NCI-H1048 (cell line): ENCODE data around the gene RBP2.

Experiments used
- DNase-seq: peaks from one replicate; lab custom pipeline; 2025; lab: John Stamatoyannopoulos, UW

RBP2 gene

DNA sequence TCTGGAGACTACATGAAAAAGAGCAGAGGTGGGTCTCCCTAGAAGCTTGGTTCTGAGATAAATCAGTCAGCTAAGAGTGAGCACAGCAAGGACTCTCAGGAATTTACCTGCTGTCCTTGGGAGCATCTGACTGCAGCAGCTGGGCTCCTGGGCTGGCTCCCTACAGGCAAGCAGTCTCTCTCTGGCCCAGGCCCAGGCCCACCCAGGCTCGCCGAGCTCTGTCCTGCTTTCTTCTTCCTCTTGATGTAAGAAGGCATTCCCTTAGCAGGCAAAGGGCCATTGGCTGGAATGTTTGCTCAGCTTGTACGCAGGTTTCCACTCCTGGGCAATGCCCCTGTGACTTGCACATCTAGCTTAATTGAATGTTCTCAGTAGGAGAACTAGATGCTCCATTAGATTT, 4.3 kb upstream of the RBP2 start:
- no peak for DNase-seq

DNA sequence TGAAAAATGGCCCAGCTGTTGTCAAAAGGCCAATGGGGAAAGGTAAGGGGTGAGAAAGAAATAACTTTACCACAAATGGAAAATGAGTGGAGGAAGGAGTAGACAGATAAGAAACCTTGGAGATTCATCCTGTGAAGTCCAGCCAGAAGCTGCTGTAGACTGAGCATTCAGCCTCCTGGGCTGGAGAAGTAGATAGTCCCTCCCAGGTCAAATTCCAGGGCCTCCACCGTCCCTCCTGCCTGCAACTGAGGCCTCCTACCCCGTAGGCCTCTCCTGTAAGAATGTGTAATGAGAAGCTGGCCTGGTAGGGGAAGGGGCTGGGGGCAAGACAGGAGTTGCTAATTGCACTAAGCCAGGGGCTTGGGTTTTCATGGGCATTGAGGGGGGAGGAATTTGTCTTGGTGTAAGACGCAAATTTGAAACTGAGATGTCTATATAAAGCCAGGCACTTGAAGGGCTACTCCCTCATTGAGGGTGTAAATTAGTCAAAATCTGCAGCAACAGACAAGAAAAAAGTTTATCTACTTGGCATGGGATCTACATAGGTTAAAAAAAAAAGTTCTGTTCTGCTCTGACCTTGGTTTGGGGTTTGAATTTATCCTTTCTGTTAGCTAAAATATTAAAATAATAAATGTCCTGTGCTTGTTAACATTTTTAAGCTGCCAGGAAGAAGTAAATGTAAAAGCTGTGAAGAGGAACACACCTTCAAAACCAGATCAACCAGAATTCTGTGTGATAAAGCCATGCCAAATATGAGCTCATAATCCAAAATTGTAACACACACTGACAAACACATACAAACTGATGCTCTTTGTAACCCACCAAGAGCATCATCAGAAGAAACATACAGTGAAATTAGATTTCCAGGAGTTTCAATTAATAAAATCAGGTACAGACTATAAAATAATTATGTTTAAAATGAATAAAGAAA, 1.7 kb upstream of the RBP2 start:
- DNase-seq = no peak

DNA sequence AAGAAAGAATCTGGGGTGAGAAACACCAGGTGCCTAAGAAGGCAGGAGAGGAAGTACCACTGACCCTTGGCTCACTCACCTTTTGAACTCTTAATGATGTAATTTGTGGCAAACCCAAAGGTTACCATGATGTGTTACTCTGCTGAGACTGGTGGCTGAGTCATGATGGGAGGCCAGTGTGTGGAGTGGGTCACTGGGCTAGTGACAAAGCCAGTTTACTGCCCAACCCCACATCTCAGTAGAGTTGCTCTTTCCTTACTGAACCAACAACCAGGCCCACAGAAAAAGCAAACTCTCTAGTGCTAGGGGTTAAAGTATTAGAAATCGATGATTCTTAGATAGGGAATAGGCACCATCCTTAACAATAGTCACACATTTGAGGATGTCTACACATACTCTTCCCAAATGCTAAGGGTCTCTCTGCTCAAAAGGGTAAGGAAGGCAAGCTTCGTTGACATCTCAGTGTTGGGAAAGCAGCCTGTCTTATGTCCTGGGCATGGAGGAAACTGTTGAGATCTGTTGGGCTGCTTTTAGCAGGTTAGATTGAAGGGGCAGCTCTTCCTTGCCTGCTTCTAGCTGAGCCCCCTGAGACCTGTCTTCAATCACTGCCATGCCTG, 3.1 kb downstream of the RBP2 start:
- DNase-seq = no peak

DNA sequence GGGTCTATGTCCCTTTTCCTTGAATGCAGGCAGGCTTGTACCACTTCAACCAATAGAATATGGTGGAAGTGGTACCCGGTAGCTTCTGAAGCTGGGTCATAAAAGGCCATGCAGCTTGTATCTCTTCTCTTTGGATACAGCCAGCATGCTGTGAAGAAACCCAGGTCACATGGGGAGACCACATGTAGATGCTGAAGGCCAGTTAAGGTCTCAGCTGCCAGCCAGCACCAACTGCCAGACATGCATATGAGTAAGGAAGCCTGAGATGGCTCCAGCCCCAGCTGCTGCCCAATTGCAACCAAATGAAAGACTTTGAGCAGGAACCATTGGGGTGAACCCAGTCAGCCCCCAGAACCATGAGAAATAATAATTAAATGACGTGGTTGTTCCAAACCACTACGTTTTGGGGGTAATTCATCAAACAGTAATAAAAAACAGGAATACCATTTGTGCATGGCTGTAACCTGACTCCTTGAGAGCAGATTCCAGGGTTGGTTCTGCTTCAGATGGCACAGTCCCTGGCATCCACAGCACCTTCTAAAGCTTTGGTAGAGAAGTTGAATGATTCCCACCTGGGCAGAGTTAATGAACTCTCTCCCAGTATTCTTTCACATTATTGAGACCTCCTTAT, 3.8 kb downstream of the RBP2 start:
- no peak for DNase-seq

DNA sequence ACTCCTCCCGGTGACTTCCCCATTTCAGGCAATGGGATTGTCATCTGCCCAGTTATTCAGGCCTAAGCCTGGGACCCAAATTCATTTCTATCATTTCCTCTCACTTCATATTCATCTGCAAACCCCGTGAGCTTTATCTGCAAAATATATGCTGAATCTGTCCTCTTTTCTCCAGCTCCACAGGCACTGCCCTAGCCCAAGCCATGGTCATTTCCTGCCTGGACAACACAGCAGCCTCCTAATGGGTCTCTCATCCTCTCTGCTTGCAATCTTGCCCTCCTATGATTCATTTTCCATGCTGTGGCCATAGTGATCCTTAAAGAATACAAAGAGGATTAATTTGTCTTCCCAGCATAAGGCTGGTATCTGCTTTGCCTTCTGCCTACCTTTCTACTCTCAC, 6.1 kb downstream of the RBP2 start:
- DNase-seq = no peak

DNA sequence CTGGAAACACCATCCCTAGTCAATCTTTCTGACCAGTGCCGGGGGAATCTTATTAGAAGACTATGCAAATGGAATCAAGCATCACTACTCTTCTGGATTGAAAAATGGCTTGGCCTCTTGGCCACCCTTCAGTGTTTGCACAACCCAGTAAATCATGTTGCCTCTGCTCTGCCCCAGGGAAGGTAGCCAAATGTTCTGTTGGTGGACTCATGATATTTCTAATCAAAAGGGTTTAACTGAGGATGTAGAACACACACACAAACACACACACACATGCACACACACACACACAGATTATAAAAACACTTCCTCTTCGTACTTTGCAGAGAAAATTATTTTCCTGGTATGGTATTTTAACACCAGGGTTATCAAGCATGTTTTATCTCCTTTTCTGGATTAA, 7.9 kb downstream of the RBP2 start:
- DNase-seq = no peak

DNA sequence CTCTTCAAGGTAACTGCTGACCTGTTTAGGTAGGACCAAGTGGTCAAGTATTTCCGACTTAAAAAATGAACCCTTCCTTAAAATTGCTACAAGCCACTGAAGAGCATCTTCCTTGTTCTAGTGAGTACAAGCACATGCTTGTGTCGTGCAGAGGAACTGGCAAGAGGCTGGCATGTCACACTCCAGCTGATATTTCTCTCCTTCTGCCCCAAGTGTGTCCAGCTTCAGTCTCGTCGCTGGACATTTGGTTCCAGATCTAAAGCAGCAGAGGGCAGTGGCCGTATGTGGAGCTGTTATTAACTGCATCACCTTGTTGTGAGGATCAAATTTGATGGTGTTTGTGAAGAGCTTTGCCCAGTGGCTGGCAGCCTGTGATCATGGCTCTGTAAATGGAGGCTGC, 10.0 kb downstream of the RBP2 start:
- no peak for DNase-seq

DNA sequence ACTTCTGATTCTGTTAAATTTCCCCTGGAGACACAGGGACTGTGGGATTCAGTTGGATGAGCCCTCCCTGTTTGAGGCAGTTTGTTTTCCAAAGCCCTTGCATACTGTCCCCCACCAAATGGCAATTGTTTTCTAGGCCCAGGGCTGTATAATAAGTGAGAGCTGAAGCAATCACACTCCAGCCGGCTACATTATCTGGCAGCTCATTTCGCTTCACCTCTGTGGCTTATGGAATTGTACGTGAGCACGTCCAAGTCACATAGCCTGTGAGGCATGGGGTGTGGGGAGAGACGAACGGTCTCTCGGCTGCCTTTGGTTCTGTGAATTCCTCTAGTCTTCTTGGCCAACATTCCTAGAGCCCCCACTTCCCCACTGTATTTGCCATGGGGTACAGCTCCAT, 10.7 kb downstream of the RBP2 start:
- DNase-seq = no peak

DNA sequence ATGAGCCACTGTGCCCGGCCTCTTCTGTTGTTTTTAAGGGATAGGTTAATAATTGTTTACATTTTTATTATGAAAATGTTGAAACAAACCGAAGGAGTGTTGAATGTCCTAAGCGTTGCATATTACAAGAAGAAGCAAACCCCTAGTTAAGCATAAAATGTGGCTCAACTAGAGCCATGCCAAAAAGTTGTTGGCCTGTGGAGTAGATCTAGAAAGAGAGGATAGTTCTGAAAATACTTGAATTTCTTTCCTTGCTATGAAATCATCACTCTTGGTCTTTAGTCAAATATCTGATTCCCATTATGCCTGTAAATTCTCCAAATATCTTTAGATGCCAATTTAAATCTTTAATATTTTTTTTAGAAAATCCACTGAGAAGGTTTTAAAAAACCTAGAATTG, 12.8 kb downstream of the RBP2 start:
- no peak for DNase-seq

DNA sequence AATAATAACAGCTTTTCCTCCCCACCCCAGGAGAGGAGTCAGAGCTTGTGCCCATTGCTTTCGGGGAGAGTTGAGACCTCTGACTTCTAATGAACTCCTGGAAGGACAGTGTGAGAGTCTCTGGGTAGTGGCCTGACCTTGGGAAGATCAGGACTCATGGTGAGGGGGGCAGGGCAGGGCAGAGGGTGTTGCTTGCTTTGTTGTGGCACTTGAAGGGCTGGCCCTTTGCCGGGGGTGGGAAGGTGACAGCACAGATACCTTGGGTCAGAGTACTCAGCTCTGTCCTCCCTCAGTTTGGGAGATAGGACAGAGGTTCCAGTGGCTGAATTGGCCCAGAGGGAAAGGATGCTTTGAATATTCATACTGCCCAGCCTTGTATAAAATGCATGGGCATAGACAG, 15.8 kb downstream of the RBP2 start:
- DNase-seq = no peak

DNA sequence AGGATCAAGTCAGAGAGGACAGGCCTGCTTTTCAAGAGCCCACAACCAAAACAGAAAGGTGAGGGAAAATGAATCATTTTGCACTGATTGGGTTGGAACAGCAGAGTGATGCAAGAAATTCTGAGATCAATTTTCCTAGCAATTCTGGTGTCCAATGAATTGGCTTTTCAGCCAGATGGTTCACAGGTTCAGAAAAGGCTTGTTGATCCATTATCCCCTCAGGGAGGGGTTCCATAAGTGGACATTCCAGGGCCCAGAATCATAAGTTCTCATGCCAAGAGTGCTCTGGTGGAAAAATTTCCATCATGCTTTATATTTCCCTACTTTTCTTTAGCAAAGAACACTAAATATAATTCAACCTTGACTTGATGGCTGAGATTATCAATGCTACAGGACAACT, 16.2 kb downstream of the RBP2 start:
- DNase-seq = no peak

DNA sequence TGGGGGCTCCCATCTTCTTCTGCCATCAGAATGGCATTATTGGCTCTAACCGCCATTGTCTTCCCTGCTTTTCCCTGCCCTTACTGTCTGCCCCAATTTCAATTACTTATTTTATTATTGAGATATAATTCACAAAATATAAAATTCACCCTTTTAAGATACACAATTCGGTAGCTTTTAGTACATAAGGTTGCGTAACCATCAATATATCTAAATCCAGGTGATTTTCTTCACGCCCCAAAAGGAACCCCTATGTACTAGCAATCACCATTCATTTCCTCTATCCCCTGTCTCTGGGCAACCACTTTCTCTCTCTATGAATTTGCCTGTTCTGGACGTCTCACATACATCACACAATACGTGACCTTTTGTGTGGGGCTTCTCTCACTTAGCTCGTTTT, 18.0 kb downstream of the RBP2 start:
- no peak for DNase-seq

DNA sequence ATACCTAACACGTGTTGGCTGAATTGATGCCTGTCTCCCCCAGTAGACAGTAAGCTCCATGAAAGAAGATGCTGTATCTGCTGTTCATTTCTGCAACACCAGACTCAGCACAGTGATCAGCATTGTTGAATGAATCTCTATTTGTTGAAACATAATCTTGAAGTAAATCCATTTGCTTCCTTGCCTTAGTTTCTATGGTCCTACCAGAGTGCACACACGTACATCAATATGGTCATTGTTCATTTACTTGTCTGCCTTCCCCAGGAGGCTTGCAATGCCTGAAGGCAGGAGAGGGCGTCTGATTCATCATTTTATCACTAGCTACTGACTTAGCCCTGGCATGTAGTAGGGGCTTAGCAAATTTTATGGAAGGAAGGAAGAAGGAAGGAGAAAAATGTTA, 19.2 kb downstream of the RBP2 start:
- no peak for DNase-seq

DNA sequence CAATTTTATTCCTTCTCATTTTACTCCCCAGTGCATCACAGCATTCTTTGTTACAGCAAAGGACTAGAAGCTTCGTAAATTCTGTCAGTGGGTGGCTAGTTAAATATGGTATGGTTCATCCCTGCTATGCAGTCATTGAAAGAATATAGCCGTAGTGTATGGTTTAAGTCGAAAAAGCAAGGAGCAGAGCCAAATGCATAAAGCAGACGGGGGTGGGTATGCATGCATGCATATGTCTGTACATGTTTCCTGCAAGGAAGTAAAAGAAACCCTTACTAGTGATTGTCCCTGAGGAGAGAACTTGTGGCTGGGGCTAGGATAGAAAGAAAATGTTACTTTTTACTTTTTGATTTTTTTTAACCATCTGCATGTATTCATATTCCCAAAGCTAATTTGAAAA, 19.9 kb downstream of the RBP2 start:
- DNase-seq = no peak

DNA sequence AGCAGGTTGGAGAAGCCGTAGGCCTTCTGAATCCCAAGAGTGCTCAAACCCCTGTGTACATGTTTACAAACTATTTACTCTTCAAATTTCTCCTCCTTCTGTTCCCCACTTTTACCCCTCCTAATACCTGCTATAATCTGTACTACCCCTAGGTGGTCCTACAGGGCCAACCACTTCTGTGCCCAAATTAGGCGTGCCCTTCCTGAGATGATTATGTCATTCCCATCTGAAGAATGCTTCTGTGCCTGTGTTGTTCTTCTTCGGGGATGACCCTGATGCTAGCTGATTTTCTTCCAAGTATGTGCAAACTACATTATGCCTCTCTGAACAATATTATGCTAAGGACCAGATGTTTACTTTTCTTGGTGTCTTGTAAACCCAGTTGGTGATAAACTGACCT, 20.5 kb downstream of the RBP2 start:
- DNase-seq = no peak

DNA sequence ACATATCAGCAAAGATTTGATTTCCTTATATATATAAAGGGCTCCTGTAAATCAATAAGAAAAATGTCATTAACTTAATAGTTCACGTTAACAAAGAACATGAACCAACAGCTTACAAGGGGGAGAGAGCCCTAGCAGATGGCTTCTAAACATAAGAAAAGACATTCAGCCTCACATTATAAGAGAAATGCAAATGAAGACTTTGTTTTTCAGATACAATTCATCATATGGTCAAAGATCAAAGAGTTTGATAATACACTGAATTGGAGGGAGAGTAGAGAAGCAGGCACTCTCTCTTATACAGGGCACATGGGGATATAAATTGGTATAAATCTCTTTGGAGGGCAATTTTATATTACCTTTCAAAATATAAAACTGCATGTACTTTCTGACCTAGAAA, 21.1 kb downstream of the RBP2 start:
- DNase-seq = no peak

DNA sequence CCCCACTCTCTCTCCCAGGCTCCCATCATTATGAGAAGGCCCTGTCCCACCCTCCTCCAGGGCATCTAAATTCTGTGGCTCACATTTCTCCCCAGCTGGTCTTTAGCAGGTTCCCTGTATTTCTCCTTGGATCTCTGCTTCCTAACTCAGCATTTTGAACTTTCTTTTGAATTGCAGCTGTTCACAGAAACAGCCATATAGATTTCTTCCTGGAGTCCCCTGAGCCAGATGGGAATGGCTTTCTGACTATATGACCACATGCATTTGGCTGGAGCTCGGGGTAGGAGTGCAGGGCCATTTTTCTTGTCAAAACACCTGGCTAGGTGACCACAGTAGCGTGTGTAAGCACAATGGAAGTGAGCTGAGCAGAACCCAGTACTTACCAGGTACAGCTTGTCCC, 22.0 kb downstream of the RBP2 start:
- DNase-seq = no peak

DNA sequence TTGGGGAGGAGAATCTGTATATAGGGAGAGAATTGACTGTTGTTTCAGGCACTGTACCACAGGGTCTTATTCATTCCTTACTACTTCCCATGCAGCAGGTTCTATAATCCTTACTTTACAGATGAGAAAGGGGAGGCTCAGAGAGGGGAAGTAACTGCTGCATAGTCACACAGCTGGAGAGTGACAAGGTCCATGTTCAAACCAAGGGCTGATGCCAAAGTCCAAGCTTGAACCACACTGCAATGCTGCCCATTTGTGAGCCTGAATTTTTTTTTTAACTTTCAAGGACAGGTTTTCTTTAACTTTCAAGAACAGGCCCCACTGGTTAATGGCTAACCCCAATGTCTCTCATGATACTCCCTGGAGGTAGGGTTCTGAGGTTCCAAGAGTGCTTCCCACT, 26.2 kb downstream of the RBP2 start:
- DNase-seq = no peak

DNA sequence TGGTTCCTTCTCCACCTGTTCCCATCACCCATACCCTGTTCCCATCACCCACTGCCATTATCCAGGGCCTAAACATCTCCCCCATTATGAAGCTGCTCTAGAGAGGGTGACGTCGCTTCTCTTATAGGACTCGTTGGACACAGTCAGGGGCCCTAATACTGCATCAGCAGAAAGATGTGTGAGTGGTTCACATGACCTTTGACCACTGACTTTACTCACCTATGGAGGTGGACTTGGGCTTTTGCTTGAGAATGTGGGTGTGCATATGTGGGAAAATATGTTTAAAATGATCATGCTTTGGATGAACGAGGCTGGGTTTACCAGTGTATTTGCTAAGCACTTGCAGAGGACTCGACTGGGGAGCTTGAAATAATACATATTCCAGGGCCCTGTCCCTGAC, 26.8 kb downstream of the RBP2 start:
- no peak for DNase-seq

DNA sequence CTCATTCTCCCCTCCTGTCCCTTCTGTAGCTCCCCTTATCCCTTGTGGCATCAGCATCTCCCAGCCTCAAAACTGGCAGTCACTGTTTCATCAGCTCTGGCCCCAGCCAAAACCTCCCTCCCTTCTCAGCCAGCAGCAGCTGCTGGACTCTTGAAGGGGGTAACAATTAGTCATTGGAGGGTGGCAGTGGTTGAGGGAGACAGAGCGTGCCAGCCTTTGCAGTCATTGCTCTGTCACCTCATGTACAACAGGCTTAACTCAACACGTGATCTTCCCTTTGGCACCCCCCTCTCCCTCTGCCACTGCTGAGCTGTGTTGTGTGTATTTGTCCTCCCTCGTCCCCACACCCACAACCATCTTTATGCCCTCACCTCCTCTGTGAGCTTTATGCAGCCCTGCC, 28.2 kb downstream of the RBP2 start:
- DNase-seq = no peak

DNA sequence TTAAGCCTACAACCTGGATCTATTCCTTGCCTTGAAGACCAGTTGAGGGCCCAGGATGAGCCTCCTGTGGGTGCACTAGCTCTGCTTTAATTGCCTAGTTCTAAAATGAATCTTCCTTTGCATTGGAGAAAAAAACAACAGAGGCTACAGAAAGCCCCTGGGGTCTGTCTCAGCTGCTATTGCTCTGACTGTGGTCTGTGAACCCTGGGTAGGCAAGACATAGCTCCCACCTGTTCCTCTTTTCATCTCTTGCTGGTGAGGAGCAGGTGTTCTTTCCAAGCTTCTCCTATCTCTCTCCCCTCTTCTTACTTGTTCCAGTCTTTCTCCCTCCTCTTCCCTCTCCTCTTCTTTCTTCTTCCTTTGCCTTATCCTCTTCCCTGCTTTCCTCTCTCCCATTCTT, 28.8 kb downstream of the RBP2 start:
- no peak for DNase-seq

DNA sequence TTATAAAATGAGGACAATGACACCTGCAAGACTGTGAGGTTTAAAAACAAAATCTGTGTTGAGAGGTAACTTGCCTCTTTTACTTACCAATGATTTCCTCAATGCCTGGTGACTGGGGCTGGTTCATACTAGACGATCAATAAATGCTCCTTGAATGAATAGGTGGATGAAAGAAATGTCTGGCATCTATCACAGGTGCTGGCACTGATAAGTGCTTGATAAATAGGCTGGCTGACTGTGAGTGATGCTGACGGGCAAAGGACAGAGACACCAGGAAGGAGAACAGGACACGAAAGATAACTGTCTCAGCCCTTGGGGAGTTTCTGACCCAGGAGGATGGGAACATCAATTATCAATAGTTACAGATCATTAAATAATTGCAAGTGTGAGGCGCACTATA, 31.9 kb downstream of the RBP2 start:
- DNase-seq = no peak

DNA sequence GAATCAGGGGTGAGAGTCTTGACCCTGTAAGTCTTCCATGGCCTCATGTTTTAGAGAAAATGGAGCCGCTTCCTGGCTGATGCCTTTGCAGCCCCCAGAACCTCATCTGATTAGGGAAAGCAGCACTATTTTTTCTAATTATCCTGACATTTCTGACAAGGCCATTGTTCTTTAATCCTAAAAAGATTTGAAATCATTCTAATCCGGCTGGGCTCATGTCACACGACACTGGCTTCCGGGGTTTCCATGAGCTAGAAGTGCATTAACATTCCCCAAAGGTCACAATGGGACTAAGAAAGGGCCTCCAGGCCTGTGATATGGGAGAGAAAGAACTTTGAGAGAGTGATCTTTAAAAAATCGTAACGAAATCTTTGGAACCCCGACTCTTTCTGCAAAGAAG, 33.1 kb downstream of the RBP2 start:
- no peak for DNase-seq
